ENCODE data around the gene ABHD14A.

- no peak for TF ChIP-seq CTCF (CRISPR knock-in tag; IDR thresholded peaks at IDR 0.05)
- TF ChIP-seq KLF13 (CRISPR knock-in tag; IDR thresholded peaks at IDR 0.05) = no peak
Measured at GRCh38 chr3:52015438-52016228, 40.8 kb downstream of the ABHD14A start.

Data from HepG2 (cell line).